Suprapubic skin (tissue), 4 donors: ENCODE measurements around the gene RTF2.

Source experiments
- EP300 ChIP-seq: sonication (generic); formaldehyde crosslinking; IDR thresholded peaks from one replicate; pipeline ENCODE4 v1.6.1; 2017; ENCODE audit warnings: antibody characterized with exemption
- POLR2A ChIP-seq, 2 donors: fragments of 450-650 bp; IDR thresholded peaks; one replicate each; pipeline ENCODE4 v1.6.1; 2017; ENCODE audit warnings: antibody characterized with exemption in 2 of 2, mild to moderate bottlenecking in 2 of 2, moderate library complexity in 2 of 2
- POLR2AphosphoS5 ChIP-seq, 3 donors: sonication (generic); formaldehyde crosslinking; IDR thresholded peaks; one replicate each; pipeline ENCODE4 v1.6.1; 2017; ENCODE audit warnings: antibody characterized with exemption in 3 of 3

GRCh38 chr20:56519551-56519950, 51.1 kb downstream of the RTF2 start:
- no peak for TF ChIP-seq POLR2A (IDR thresholded peaks at IDR 0.05)
- no peak for TF ChIP-seq EP300
- TF ChIP-seq POLR2AphosphoS5 (IDR thresholded peaks at IDR 0.05), result no peak
